ENCODE data around the gene TMC4. TPM values are rescaled to one million over a fixed set of nuclear protein-coding genes. Genes with fewer than 3 reads are reported as not detected.
A peak's percentile ranks its signal among the peaks of the same experiment; 100 is the strongest.

The TMC4 gene
- total and polyA plus RNA-seq, 4 donors, result 26.1 to 81.0 (median 33.9) TPM

GRCh38 chr19:54206831-54207177 is 33.8 kb upstream of the TMC4 start:
- DNase-seq, result no peak
- Histone ChIP-seq H3K36me3 (ENCODE audit: control insufficient read depth in 4 of 4, insufficient read depth in 4 of 4, low read length in 4 of 4) (peaks cover 31 to 48% (median 39%) of the 10 kb centered on the region in 4 donors), H3K4me1 (ENCODE audit: control insufficient read depth in 5 of 5, insufficient read depth in 5 of 5, low read length in 5 of 5) (peaks cover 20 to 60% (median 33%) of the 10 kb centered on the region in 5 donors), H3K9ac (ENCODE audit: insufficient read depth in 1 of 2, low read length in 2 of 2) (no peak overlapping the region), H3K4me3 (no peak overlapping the region), H3K27ac (ENCODE audit: low read depth in 1 of 2, low read length in 1 of 2) (peak overlapping the region in 1 of 2 donors; percentile 97), H3K27me3 (ENCODE audit: control insufficient read depth in 3 of 3, insufficient read depth in 3 of 3, low read length in 2 of 3) (no peaks in the 10 kb centered on the region), H3K9me3 (ENCODE audit: control insufficient read depth in 4 of 4, insufficient read depth in 3 of 4, low read length in 3 of 4) (no peaks in the 10 kb centered on the region)
- 72 to 83% methylated on average over 13 of the region's 13 CpGs for WGBS, 2 donors
- TF ChIP-seq CTCF (IDR thresholded peaks at IDR 0.05; ENCODE audit: control extremely low read depth, extremely low read depth), result no peak
- no peak for ATAC-seq (ENCODE audit: insufficient read depth, low FRiP score)

- DNase-seq (no peak), ATAC-seq (ENCODE audit: insufficient read depth, low FRiP score) (no peak)
- Histone ChIP-seq H3K4me1 (ENCODE audit: control insufficient read depth in 5 of 5, insufficient read depth in 5 of 5, low read length in 5 of 5) (peaks cover 20 to 64% (median 38%) of the 10 kb centered on the region in 5 donors), H3K4me3 (no peak overlapping the region), H3K9ac (ENCODE audit: insufficient read depth in 1 of 2, low read length in 2 of 2) (no peak overlapping the region), H3K27me3 (ENCODE audit: control insufficient read depth in 3 of 3, insufficient read depth in 3 of 3, low read length in 2 of 3) (no peaks in the 10 kb centered on the region), H3K9me3 (ENCODE audit: control insufficient read depth in 4 of 4, insufficient read depth in 3 of 4, low read length in 3 of 4) (no peaks in the 10 kb centered on the region), H3K27ac (ENCODE audit: low read depth in 1 of 2, low read length in 1 of 2) (peak overlapping the region in 1 of 2 donors; percentile 97), H3K36me3 (ENCODE audit: control insufficient read depth in 4 of 4, insufficient read depth in 4 of 4, low read length in 4 of 4) (peaks cover 31 to 54% (median 43%) of the 10 kb centered on the region in 4 donors)
- no peak for TF ChIP-seq CTCF (IDR thresholded peaks at IDR 0.05; ENCODE audit: control extremely low read depth, extremely low read depth)
- WGBS, 2 donors, result 87 to 89% methylated on average over 27 of the region's 27 CpGs
Observed at GRCh38 chr19:54206030-54206830, 33.3 kb upstream of the TMC4 start.

- Histone ChIP-seq H3K9me3 (ENCODE audit: control insufficient read depth in 4 of 4, insufficient read depth in 3 of 4, low read length in 3 of 4) (no peaks in the 10 kb centered on the region), H3K27ac (ENCODE audit: low read depth in 1 of 2, low read length in 1 of 2) (peak overlapping the region in 1 of 2 donors; percentile 61), H3K27me3 (ENCODE audit: control insufficient read depth in 3 of 3, insufficient read depth in 3 of 3, low read length in 2 of 3) (no peaks in the 10 kb centered on the region), H3K9ac (ENCODE audit: insufficient read depth in 1 of 2, low read length in 2 of 2) (no peak overlapping the region), H3K4me3 (no peak overlapping the region), H3K4me1 (ENCODE audit: control insufficient read depth in 5 of 5, insufficient read depth in 5 of 5, low read length in 5 of 5) (peaks cover 20 to 51% (median 34%) of the 10 kb centered on the region in 5 donors), H3K36me3 (ENCODE audit: control insufficient read depth in 4 of 4, insufficient read depth in 4 of 4, low read length in 4 of 4) (peaks cover 31 to 55% (median 44%) of the 10 kb centered on the region in 4 donors)
- DNase-seq, result no peak
- ATAC-seq (ENCODE audit: insufficient read depth, low FRiP score), result no peak
- TF ChIP-seq CTCF (IDR thresholded peaks at IDR 0.05; ENCODE audit: control extremely low read depth, extremely low read depth), result no peak
- 73 to 80% methylated on average over 4 of the region's 4 CpGs for WGBS, 2 donors
Observed at GRCh38 chr19:54204767-54205468, 32.0 kb upstream of the TMC4 start.
